ENCODE results near the gene MARCHF6.
A peak's percentile ranks its signal among the peaks of the same experiment; 100 is the strongest.
"Not testable (repeated sequence)": the region's sequence is repeated elsewhere in the genome, so short reads cannot be mapped to it uniquely, and the experiment has no call there.

The MARCHF6 gene

DNA sequence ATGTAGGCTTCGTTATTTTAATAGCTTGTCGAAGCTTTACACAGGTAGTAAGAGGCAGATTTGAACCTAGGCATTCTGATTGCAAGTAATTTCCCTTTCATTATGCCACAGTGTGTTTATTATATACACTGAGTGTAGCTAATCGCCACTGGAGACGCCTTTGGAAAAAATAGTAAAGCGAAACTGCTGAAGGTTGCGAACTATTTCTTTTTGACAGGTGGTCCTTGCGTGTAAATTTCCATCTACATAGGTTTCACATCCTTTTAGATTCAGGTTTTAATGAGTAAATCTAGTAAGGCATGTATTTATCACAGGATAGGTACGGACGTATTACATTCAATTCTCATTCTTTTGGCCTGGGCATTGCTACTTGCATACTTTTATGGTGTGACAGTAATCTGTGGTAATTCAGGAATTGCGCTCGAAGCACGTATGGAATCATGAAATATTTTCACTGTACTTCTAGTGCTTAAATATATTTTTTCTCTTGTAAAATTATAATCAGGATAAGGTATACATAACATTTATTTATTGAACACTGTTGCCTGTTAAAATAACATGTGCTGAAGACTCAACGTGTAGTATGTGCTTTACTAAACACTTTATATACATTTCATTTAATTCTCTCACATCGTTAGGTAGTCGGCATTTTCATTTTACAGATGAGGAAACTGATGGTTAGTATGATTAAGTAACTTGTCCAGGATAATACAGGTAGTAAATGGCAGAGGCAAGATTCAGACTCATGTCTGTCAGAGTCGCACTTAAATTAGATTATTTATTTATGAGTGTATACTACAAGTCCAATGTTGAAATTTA lies 1.8 kb downstream of the MARCHF6 start:
- FAIRE-seq, result peak; percentile 51
- no peak for DNase-seq (ENCODE audit: insufficient read length)
- TF ChIP-seq TAF1 (IDR thresholded peaks at IDR 0.05; ENCODE audit: borderline replicate concordance, low read depth, low read length) (no peak), POLR2A (IDR thresholded peaks at IDR 0.05; ENCODE audit: low read depth, low read length) (no peak), POLR2AphosphoS5 (IDR thresholded peaks at IDR 0.05; ENCODE audit: low read depth, low read length) (no peak)

DNA sequence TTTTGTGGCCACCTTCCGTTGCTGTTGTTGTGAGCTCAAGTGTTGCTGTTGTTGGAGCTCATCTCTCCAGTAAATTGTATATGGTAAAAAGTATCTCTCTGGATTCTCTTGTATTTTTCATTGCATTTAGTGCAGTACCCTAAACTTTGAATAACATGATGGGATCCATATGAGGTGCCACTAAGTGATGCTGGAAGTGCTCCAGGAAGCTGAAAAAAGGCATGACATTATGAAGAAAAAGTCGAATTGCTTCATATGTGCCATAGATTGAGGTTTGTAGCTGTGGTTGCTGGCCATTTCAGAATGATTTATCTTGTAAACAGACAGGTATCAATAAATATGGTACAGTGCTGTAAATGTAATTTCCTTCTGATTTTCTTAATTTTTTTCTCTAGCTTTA lies 5.5 kb downstream of the MARCHF6 start:
- DNase-seq (ENCODE audit: insufficient read length) (no peak), FAIRE-seq (no peak)
- TF ChIP-seq POLR2A (IDR thresholded peaks at IDR 0.05; ENCODE audit: low read depth, low read length), result no peak
- TF ChIP-seq POLR2AphosphoS5 (IDR thresholded peaks at IDR 0.05; ENCODE audit: low read depth, low read length), result no peak
- no peak for TF ChIP-seq TAF1 (IDR thresholded peaks at IDR 0.05; ENCODE audit: borderline replicate concordance, low read depth, low read length)

DNA sequence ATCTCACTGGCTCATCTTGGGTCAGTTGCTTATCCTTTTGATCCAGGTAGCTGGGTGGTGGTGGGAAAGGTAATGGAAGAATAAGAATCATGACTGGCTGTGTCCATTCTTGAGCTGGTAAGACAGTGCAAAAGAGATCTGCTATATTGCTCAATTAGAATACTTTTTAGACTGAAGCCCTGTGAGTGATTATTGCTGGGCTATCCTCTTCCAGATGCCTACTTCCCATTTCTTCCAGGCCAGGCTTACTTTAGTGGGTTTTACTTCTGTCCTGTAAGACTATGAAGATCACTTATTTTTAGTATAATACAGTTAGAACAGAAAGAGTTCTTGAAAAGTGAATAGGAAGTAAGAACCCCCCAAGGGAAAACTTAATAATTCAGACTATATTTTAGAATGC lies 7.2 kb downstream of the MARCHF6 start:
- no peak for DNase-seq (ENCODE audit: insufficient read length)

DNA sequence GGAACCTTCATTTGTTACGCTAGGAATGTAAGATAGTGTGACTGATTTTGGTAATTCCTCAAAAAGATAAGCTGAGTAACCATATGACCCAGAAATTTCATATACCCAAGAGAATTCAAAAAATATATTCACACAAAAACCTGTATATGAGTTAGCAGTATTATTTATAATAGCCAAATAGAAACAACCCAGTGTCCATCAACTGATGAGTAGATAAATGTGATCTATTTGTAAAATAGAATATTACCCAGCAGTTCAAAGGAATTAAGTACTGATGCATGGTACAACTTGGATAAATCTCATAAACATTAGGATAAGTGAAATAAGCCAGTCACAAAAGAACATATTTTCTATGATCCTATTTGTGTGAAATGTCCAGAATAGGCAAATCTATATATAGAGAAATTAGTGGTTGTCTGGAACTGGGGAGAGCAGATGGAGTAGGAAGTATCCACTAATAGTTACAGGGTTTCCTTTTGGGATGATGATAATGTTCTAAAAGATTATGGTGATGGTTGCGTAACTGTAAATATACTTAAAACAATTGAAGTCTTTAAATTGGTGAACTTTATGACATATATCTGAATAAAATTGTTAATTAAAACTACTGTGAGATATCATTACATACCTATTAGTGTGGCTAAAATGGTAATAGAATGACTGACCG lies 10.2 kb downstream of the MARCHF6 start:
- no peak for TF ChIP-seq POLR2AphosphoS5 (IDR thresholded peaks at IDR 0.05; ENCODE audit: low read depth, low read length)
- TF ChIP-seq TAF1 (IDR thresholded peaks at IDR 0.05; ENCODE audit: borderline replicate concordance, low read depth, low read length), result no peak
- no peak for TF ChIP-seq POLR2A (IDR thresholded peaks at IDR 0.05; ENCODE audit: low read depth, low read length)
- FAIRE-seq, result no peak

More for the DNA sequence above, 7.2 kb downstream of the MARCHF6 start:
- TF ChIP-seq POLR2A (IDR thresholded peaks at IDR 0.05; ENCODE audit: low read depth, low read length) (no peak), POLR2AphosphoS5 (IDR thresholded peaks at IDR 0.05; ENCODE audit: low read depth, low read length) (no peak), TAF1 (IDR thresholded peaks at IDR 0.05; ENCODE audit: borderline replicate concordance, low read depth, low read length) (no peak)
- no peak for FAIRE-seq

DNA sequence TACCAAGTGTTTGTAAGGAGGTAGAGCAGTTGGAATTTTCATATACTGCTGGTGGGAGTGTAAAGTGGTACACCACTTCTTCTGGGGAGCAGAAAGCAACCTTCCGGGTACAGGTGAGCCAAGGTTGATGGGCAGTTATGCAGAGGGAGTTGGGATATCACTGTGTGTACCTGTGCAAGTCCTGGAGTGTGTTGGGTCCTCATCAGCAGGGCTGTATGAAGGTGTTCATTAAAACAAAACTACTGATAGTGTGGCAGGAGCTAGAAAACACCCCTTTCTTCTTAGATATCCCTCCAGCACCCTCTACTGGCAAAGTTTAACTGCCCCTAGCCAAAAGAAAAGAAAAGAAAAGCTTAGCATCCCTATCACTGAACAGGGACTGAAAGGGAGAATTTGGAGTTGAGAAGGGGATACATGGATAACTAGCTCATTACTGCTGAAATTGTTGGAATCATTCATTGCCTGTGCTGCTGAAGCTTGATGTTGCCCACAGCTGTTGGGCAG lies 10.7 kb downstream of the MARCHF6 start:
- TF ChIP-seq TAF1 (IDR thresholded peaks at IDR 0.05; ENCODE audit: borderline replicate concordance, low read depth, low read length) (no peak), POLR2A (IDR thresholded peaks at IDR 0.05; ENCODE audit: low read depth, low read length) (no peak), POLR2AphosphoS5 (IDR thresholded peaks at IDR 0.05; ENCODE audit: low read depth, low read length) (no peak)
- DNase-seq (ENCODE audit: insufficient read length) (no peak), FAIRE-seq (no peak)

More for the DNA sequence above, 10.2 kb downstream of the MARCHF6 start:
- no peak for DNase-seq (ENCODE audit: insufficient read length)

DNA sequence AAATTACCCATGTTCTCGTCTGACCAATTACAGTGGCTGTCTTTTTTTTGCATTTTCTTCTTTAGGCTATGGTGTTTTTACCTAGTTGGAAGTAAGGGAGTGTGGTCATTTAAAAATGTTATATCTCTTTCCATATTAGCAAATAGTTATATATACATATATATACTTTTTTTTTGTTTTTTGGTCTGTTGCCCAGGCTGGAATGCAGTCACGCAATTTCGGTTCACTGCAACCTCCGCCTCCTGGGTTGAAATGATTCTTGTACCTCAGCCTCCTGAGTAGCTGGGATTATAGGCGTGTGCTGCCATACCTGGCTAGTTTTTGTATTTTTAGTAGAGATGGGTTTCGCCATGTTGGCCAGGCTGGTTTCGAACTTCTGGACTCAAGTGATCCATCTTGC lies 12.3 kb downstream of the MARCHF6 start:
- no peak for FAIRE-seq
- no peak for DNase-seq (ENCODE audit: insufficient read length)
- TF ChIP-seq POLR2AphosphoS5 (IDR thresholded peaks at IDR 0.05; ENCODE audit: low read depth, low read length) (no peak), TAF1 (IDR thresholded peaks at IDR 0.05; ENCODE audit: borderline replicate concordance, low read depth, low read length) (no peak), POLR2A (IDR thresholded peaks at IDR 0.05; ENCODE audit: low read depth, low read length) (no peak)

DNA sequence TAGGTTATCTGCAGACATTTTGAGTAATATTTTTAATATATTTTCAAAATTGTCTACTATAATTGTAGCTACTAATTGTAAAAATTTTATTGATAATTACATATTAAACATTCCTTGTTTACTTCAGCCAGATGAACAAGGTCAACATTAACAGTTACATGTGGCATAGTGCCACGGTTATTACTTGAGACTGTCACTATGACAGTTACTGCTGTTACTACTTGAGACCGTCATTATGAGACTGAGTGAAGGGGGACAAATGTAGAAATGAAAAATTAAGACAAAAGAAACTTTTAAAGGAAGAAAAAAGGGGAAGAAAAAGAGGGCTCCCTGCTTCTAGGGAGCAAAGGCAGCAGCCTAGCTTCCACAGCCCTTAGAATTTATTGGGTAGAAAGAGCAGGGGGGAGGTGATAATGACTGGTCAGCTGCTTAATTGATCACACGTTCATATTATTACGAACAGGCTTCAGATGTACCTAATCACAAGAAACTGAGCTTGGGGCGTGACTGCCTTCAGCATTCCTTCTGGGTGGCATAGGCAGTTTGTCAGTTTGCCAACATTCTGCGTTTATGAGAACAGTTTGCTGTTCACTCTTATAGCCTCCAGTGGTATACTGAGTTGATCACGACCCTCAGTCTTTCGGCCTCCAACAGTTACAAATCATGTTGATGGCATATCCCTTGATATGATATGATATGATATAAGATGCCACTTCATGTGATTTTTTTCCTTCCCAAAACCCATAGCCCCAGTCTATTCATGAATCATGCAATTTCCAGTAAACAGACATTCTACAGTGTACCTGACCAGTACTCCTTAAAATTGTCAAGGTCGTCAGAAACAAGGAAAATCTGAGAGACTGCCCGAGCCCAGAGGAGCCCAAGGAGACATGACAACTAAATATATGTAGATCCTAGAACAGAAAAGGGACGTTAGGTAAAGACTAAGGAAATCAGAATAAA lies 13.1 kb downstream of the MARCHF6 start:
- TF ChIP-seq POLR2AphosphoS5 (IDR thresholded peaks at IDR 0.05; ENCODE audit: low read depth, low read length), result no peak
- TF ChIP-seq POLR2A (IDR thresholded peaks at IDR 0.05; ENCODE audit: low read depth, low read length), result no peak
- TF ChIP-seq TAF1 (IDR thresholded peaks at IDR 0.05; ENCODE audit: borderline replicate concordance, low read depth, low read length), result no peak
- DNase-seq (ENCODE audit: insufficient read length) (no peak), FAIRE-seq (no peak)

DNA sequence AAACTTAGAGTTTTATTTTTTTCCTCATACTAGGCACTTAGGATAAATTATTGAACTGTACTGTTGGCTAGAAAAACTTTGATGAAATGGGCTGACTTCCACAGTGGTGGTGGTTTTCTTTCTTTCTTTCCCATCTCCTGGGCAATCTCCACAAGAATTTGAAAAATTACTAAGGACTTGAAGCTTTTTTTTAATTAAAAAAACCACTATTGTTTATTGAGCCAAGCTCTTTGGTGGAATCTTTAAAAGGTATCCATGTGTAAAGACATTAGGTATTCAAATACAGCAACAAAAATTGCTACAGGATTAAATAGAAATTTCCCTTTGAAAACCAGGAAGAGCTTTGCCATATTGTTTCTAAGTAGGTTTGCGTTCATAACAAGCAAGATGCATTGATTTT lies 14.1 kb downstream of the MARCHF6 start:
- FAIRE-seq (no peak), DNase-seq (ENCODE audit: insufficient read length) (no peak)
- TF ChIP-seq POLR2A (IDR thresholded peaks at IDR 0.05; ENCODE audit: low read depth, low read length), result no peak
- TF ChIP-seq TAF1 (IDR thresholded peaks at IDR 0.05; ENCODE audit: borderline replicate concordance, low read depth, low read length), result no peak
- TF ChIP-seq POLR2AphosphoS5 (IDR thresholded peaks at IDR 0.05; ENCODE audit: low read depth, low read length), result no peak

DNA sequence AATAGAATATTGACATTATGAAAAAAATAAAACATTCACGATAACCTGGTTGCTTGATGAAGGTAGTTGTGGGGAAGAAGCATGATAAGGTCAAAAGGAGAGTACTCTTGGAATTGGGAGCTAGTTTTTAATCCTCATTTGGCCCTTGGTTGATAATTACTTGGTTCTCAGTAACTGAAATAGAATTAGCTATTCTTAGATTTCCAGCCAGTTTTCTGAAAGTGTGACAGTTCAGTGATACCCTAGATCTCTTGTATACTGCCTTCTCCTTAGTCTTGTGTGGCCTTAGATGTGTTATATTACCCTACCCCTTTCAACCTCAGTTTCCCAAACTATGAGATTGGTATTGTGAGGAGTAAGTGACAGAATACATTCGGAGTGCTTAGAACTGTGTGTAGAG lies 17.4 kb downstream of the MARCHF6 start:
- FAIRE-seq, result no peak
- TF ChIP-seq POLR2A (IDR thresholded peaks at IDR 0.05; ENCODE audit: low read depth, low read length) (no peak), TAF1 (IDR thresholded peaks at IDR 0.05; ENCODE audit: borderline replicate concordance, low read depth, low read length) (no peak), POLR2AphosphoS5 (IDR thresholded peaks at IDR 0.05; ENCODE audit: low read depth, low read length) (no peak)
- no peak for DNase-seq (ENCODE audit: insufficient read length)

DNA sequence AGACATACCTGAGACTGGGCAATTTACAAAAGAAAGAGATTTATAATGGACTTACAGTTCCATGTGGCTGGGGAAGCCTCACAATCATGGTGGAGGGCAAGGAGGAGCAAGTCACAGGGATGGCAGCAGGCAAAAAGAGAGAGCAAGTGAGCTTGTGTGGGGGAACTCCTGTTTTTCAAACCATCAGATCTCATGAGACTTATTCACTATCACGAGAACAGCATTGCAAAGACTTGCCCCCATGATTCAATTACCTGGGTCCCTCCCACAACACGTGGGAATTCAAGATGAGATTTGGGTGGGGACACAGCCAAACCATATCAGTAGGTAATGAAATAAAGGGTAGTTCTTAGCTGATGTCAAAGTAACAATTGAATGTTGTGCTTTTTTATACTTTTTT lies 17.9 kb downstream of the MARCHF6 start:
- not testable (repeated sequence) for FAIRE-seq; DNase-seq (ENCODE audit: insufficient read length)
